Occipital lobe (tissue), 2 donors: ENCODE data around the gene FMNL2. TPM values are rescaled to one million over a fixed set of nuclear protein-coding genes. Genes with fewer than 3 reads are reported as not detected.

Experiments used
- DNase-seq: peaks from one replicate; lab custom pipeline; 2025; lab: John Stamatoyannopoulos, UW
- total RNA-seq: library from RNA; depleted of rRNA; stranded (reverse); fragments of >200 nt; gene quantifications from one replicate; pipeline ENCODE4 v1.2.3, GENCODE V29; 2014

FMNL2 gene
- total RNA-seq, 1 donor from 2014 or later = 114 TPM

DNA sequence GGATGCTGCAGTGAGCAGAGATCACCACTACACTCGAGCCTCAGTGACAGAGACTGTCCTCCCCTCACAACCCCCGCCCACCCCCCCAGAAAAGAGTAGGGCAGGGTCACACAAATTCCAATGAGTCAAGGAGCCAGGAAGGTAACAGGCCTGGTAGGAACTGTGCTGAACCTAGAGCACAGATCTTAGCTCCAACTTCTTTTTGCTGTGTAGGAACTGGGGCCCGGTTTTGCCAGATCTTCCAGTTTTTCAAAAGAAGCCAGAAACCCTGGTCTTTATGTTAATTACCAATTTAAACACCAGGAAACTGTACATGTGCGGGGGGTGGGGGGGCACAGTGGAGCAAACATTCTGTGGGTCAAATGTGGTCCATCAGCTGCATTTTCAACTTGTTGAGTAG lies 311.3 kb downstream of the FMNL2 start:
- DNase-seq = no peak

GRCh38 chr2:152646775-152647174 lies 311.8 kb downstream of the FMNL2 start:
- no peak for DNase-seq

- DNase-seq = no peak
Measured at GRCh38 chr2:152647552-152647951, 312.6 kb downstream of the FMNL2 start.

GRCh38 chr2:152648336-152648735 lies 313.4 kb downstream of the FMNL2 start:
- no peak for DNase-seq

- no peak for DNase-seq
Measured at GRCh38 chr2:152649997-152650396, 315.0 kb downstream of the FMNL2 start.

DNA sequence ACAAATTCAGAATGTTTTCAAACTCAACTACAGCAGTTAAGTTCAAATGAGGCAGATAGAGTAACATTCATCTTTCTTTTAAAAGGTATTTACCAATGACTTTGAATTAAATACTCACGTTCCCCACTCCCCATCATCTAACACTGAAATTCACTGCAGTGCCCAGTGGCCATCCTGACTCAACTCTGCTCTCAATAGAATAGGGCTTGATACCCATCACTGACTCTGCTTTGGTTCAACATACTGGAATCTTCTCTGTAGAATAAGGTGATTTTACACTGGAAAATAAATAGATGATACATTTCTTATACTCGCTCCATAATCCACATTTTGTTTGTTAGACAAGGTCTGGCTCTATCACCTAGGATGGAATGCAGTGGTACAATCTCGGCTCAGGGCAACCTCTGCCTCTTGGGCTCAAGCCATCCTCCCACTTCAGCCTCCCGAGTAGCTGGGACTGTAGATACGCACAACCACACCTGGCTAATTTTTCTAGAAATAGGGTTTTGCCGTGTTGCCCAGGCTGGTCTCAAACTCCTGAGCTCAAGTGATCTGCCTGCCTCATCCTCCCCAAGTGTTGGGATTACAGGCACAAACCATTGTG lies 315.9 kb downstream of the FMNL2 start:
- DNase-seq = no peak

- no peak for DNase-seq
Measured at GRCh38 chr2:152651834-152652233, 316.9 kb downstream of the FMNL2 start.

DNA sequence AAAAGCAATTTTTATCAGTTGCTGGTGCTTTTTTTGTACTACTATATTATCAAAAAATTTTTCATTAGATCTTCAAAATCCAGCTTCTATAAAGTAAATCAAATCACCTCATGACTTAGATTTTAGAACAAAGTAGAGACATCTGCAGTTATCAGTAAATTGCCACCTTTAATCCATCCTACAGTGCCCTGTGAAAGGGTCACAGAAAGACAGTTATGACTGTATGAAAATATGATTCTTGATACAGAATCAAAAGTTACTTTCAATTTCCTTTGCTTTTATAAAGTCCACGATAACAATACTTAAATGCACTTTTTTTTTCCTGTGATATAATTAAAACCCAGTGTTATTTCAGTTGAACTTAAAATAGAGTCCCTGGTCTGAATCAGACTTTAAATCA lies 320.9 kb downstream of the FMNL2 start:
- DNase-seq = no peak

- DNase-seq = no peak
Measured at GRCh38 chr2:152657043-152657442, 322.1 kb downstream of the FMNL2 start.

DNA sequence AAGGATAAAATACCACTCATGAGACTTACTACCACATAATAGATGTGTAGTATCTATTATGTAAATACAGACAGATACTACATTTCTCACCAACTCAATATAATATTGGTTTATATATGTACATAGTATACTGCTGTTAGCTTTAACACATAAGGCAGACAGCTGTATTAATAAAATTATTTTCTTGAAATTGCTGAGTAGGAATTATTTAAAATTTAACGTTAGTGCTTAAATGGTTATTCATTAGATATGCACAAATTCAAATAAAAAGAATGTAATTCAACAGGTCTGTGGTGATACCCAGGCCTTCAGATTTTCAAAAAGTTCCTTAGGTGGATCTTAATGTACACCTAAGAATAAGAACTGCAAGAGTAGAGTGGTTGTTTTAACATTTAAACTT lies 323.2 kb downstream of the FMNL2 start:
- no peak for DNase-seq

GRCh38 chr2:152661076-152661475 lies 326.1 kb downstream of the FMNL2 start:
- DNase-seq = no peak

- DNase-seq = no peak
Measured at GRCh38 chr2:152664725-152665124, 329.8 kb downstream of the FMNL2 start.

DNA sequence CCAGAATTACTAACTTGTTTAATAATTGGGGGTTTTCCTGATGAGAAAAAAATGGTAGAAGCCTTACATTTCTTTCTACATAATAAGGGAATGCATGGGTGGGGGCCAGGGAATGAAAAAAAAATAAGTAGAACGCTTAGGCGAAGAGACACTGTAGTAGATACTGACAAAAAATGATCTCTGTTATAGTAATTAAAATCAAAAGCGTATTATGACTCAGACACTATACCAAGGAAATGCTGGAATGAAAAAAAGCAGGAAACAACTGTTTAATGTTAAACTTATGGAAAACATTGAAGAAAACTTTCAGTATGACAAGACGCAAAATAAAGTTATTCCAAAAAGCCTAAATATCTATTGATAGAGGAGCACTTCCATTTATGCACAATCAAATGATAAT lies 339.4 kb downstream of the FMNL2 start:
- no peak for DNase-seq

GRCh38 chr2:152676461-152676860 lies 341.5 kb downstream of the FMNL2 start:
- DNase-seq = no peak

DNA sequence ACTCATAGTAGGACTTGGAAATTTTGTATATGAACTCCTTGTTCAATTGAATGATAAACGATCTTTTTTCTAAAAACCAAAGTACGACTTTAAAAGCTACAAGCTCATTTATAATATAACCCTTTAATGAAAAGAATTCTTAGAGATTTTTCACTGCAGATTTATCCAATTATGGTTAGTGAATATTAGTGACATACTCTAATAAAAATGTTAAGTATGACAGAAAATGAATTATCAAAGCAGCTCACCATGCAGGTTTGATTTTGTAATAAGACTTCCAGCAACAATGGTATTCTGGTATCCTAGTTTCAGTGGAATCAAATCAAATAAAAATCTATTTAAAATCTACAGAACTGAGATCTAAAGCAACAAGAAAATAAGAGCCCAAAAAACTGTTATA lies 343.8 kb downstream of the FMNL2 start:
- DNase-seq = no peak

DNA sequence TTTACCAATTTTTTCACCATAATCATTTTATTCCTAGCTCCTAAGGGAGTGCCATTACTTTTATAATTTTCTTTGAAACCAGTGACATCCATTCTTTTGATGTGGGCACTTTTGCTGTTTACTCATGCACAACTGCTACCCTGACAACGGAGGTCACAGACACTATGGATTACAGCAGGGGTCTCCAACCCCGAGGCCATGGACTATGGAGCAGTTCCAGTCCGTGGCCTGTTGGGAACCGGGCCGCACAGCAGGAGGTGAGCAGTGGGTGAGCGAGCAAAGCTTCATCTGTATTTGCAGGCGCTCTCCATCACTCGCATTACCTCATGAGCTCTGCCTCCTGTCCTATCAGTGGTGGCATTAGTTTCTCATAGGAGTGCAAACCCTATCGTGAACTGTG lies 347.7 kb downstream of the FMNL2 start:
- no peak for DNase-seq

DNA sequence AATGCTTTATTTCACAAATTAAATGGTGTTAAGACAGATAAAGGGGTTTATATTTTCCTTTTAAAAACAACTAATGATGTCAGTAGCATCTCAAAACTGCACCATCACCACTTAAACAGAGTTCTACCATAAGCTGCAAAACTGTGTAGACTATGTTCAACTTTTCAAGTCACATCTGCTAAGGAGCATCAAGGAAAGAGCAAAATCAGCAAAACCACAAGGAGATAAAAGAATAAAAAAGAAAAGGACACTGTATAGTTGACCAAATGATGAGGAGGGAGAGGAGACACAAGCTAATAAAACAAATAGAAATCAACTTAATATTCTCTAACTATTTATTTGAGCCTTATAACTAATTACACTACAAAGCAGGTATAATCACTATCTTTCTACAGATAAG lies 348.4 kb downstream of the FMNL2 start:
- no peak for DNase-seq

GRCh38 chr2:152686321-152686720 lies 351.3 kb downstream of the FMNL2 start:
- DNase-seq = no peak

DNA sequence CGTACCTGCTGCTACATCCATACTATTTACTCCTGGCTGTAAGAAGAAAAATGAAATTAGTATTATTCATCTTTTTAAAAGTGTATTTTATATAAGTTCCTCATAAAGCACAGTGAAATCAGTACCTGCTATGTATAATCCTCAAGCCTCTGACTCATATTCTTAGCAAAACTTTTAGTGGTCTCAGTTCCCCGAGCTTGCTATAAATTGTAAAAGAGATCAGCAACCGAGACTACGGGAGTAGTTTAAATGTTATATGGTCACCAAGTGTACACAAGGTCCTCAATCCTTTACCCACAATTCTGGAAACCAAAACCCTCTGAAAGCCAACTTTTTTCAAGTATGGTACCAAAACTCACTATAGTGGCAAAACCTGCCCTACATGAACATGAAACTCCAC lies 358.1 kb downstream of the FMNL2 start:
- DNase-seq = no peak

- no peak for DNase-seq
Measured at GRCh38 chr2:152694161-152694661, 359.2 kb downstream of the FMNL2 start.

- DNase-seq = no peak
Measured at GRCh38 chr2:152695763-152696162, 360.8 kb downstream of the FMNL2 start.

DNA sequence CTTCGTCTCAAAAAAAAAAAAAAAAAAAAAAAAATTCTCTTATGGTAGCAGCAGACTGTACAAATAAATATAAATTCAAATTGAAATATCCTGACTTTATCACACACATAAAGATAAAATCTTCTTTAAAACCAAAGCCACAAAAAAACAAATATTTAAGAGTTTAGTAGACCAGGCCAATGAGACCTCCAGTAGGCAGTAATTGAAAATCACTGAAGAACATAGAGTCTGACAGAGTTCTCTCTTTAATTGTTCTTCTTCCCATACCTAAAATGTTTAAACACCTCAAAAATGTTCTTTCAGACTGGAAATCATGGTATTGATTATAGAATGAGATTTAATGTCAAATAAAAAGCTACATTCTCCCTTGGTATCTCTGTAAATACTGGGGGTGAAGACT lies 361.5 kb downstream of the FMNL2 start:
- no peak for DNase-seq
